Measurements from ENCODE around the gene APBB2.

Gene APBB2

DNA sequence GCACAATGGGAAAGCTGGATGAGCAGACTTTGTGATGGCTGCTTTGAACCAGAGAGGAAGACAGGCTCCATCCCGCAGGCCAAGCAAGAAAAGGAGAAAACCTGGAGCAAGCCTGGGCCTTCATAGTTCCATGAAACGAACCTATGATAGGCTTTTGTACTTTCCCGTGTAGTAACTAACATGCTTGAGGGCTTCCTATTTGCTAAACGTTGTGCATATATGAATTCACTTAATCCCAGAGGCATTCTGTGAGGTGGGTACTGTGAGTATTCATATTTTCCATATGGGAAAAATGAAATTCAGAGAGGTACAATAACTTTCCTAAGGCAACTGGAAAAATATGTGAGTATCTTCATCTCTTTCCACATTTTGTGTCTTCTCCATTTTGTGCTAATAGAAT lies 13.6 kb upstream of the APBB2 start:
- H3K27ac ChIP-seq: no peak overlapping the region
- TF ChIP-seq, protein P1, sequence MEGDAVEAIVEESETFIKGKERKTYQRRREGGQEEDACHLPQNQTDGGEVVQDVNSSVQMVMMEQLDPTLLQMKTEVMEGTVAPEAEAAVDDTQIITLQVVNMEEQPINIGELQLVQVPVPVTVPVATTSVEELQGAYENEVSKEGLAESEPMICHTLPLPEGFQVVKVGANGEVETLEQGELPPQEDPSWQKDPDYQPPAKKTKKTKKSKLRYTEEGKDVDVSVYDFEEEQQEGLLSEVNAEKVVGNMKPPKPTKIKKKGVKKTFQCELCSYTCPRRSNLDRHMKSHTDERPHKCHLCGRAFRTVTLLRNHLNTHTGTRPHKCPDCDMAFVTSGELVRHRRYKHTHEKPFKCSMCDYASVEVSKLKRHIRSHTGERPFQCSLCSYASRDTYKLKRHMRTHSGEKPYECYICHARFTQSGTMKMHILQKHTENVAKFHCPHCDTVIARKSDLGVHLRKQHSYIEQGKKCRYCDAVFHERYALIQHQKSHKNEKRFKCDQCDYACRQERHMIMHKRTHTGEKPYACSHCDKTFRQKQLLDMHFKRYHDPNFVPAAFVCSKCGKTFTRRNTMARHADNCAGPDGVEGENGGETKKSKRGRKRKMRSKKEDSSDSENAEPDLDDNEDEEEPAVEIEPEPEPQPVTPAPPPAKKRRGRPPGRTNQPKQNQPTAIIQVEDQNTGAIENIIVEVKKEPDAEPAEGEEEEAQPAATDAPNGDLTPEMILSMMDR (conservative IDR thresholded peaks at IDR 0.05): no peak
- TF ChIP-seq ZFX (IDR thresholded peaks at IDR 0.05): no peak

DNA sequence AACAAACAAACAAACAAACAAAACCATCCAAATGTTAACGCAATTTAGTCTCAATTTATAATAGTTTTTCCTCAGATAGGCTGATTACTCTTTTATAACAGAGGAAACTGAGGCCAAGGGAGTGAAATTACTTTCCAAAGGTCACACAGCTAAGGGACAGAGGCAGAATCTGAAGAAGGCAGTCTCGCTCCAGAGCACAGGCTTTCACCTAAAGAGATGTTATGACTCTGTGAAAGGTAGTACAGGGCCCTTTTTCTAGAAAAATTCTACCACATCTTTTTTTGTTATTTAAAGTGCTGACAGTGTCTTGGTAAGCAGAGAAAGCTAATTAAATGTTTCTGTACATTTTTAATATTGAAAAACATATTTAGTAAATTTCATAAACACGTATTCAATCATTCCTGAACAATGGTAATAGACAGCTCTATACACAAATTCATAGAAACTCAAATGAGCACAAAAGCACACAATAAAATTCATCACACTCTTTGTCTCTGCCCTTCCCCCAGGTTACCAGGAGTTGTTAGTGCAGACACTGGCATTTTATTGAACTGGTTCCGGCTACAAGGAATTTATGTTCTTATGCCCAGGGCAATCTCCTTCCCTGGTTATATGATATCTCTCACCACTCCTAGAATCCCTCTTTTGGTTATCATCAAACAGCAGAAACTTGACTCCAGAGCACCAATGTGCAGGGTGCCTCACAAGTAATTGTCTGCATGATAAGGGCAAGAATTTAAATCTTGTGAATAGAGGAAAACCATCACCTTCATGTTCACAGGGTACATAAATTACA lies 7.7 kb upstream of the APBB2 start:
- TF ChIP-seq, protein P1 (conservative IDR thresholded peaks at IDR 0.05): no peak
- no peak for TF ChIP-seq ZFX (IDR thresholded peaks at IDR 0.05)
- 0 out of 2 replicates have a peak overlapping the region, but pooled peaks have one; percentile 19 for H3K27ac ChIP-seq

- H3K27ac ChIP-seq: no peak overlapping the region
- TF ChIP-seq ZFX (IDR thresholded peaks at IDR 0.05): no peak
- TF ChIP-seq, protein P1 (conservative IDR thresholded peaks at IDR 0.05): no peak
Measured at GRCh38 chr4:41219421-41219950, 5.1 kb upstream of the APBB2 start.

DNA sequence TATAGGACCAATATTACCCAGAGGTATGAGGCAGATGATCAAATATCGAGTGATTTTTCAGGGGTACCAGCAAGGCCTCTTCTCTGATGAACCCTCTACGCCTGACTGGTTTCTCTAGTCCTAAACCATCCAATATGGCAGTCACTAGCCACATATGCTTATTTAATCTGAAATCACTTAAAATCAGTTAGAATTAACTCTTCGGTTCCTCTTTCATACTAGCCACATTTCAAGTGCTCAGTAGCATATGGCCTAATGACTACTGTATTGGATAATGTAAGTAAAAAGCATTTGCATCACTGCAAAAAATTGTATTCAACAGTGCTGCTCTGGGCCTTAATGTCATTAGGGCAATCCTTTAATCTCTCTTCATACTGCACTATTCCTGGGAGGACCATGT lies 4.4 kb upstream of the APBB2 start:
- TF ChIP-seq, protein P1 (conservative IDR thresholded peaks at IDR 0.05): no peak
- TF ChIP-seq ZFX (IDR thresholded peaks at IDR 0.05): no peak
- H3K27ac ChIP-seq: no peak overlapping the region

DNA sequence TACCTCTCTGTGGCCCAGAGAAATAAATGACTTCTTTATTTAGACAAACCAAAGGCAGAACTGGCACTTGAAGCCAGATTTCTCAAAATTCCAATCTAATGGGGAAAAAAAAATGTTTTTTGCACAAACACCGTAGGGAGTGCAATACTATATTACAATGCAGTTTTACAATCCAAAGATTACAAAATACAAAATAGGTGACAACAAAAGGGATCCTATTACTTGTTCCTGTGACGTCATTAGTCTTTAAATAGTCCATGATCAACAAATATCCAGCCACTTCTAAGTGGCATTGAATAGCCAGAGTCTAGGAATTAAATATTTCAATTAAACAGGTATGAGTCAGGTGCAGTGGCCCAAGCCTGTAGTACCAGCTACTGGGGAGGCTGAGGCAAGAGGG lies 3.0 kb upstream of the APBB2 start:
- H3K27ac ChIP-seq: no peak overlapping the region
- TF ChIP-seq ZFX (IDR thresholded peaks at IDR 0.05): no peak
- TF ChIP-seq, protein P1 (conservative IDR thresholded peaks at IDR 0.05): no peak

DNA sequence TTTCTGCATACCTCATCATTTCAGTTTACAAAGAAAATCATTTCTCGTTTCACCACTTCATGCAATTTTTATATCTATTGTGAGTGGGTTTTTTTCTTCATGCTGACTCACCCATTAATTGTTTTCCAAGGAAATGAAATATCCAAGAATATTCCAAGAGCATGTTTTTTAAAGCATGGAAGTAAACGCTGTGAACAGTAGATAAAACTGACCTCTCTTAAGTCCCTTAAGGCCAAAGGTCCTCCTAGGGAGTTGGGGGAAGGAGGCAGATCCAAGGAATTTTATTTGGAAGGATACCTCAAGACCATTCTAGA lies 2.6 kb upstream of the APBB2 start:
- H3K27ac ChIP-seq: peak overlapping the region; percentile 97
- TF ChIP-seq, protein P1 (conservative IDR thresholded peaks at IDR 0.05): peak; percentile 8; the same call in 1 of the 2 replicates
- no peak for TF ChIP-seq ZFX (IDR thresholded peaks at IDR 0.05)

DNA sequence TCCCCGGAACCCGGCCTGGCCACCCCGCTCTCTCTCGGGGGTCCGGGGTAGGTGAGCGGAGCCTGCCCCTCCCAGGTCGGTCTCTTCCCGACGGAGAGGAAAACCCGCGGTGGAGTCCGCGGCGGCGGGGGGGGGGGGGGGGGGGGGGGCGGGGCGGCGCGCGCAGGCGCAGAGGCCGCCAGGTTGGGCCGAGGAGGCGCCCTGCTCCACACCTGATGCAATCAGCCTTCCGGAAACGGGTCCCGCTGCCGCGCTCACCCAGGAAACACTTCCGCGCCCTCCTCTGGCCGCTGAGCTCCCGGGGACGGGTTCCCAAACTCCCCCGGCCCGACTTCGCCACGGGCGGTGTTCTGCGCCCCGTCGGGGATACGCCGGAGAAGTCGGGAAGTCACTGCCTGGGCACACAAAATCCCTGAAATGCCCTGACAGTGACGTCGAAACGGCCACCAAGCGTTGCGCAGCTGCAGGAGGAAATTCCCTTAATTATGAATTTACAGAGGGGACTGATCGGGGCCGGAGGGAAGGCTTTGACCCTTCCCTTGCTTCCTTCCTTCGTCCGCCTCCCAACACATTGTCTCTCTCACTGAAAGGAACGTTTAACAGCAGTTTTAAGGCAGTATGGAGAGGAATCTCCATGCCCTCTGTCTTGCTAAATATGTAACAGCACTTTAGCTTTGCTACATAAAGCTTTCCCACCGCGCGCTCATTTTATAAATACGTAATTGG lies 2.1 kb upstream of the APBB2 start:
- TF ChIP-seq ZFX (IDR thresholded peaks at IDR 0.05): no peak
- TF ChIP-seq, protein P1 (conservative IDR thresholded peaks at IDR 0.05): peak; percentile 43

More for the DNA sequence above, 2.1 kb upstream of the APBB2 start:
- H3K27ac ChIP-seq: peak overlapping the region; percentile 97
